NCI-H2196 (cell line): Measurements from ENCODE around the gene BCR.

Experiments
- DNase-seq: peaks from one replicate; lab custom pipeline; 2025; ENCODE audit not compliant: unreplicated experiment; lab: John Stamatoyannopoulos, UW

BCR gene

DNA sequence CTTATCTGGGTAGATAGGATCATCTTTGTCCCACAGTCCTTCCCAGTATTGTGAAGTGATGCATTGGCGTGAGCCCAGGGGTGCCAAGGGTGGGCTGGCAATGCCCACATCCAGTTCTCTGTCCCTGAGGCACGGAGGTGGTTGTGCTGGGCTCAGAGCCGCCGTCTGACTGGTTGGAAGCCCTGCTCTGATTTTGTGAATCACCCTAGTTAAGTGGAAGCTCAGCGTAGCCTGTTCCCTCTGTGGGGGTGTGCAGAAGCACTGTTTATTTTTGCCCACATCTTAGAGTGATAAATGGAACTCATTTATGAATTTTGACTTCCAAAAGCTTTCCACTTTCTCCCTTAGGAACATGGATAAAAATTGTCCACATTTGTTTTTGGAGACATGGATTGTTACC, 13.6 kb downstream of the BCR start:
- no peak for DNase-seq

DNA sequence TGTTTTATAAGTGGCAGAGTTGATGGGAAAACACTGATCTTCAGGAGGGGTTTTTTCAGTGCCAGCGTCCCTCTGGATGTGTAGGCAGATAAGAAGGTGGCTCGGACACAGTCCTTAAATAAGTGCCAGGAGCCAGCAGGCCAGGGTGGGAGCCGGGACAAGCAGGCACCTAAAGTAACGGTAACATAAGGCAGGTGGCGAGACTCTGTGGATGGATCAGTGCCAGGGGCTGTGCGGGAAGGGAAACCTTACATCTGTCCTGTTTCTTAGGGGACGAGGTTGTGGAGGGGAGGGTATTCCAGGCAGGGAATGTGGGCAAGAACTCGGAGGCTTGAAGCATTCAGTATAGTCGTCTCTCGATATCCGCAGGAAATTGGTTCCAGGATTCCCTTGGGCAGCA, 15.9 kb downstream of the BCR start:
- DNase-seq = no peak

DNA sequence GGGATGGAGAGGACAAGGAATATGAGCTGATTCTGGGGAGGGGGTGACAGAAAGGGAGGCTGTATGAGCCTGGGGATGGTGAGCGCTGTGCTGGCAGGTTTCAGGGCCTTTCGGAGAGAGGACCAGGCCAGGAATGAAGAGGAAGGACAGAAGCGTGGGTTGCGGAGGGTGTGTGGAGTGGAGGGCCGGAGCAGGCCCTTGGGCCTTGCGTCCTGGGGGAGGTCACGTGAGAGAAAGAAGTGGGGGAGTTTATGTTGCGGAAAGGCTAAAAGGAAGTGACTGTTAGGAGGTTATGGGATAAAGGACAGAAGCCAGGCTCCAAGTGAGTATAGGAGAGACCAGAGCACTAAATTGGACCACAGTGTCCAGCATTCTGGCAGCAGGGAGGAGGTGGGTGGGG, 17.5 kb downstream of the BCR start:
- no peak for DNase-seq

DNA sequence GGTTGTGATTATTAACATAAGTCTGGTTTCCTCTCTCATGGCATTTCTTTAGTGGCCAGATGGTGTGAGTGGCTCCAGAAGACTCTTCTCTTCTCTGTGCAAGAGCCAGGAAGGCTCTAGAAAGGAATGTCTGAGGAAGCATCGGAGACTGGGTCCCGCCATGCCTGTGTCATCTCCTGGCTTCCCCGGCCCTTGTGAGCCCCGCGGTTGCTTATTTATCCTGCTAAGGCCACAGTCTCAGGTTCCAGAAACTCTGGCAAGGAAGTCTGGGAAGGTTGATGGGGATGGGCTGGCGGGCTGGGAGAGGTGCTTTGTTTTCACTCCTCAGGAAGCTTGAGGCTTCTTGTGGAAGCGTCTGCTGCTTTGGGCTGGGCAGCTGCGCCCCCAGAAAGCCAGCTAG, 18.9 kb downstream of the BCR start:
- no peak for DNase-seq

DNA sequence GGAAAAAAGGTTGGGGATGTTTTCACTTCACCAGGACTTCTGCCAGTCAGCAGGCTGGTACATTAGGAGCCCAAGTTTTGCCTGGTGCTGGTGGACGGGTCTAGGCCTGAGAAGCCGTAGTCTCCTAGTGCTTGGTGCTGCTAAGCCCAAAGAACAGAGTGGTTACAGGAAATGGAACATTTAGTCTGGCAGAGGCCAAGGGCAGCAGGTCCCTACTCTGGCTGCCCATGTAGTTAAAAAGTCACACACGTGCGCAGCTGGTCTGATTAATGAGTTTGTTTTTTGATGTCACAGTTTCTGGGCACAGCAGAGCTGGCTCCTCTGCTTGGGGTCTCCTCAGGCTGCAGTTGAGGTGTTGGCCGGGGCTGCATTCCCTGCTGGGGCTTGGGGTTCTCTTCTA, 20.6 kb downstream of the BCR start:
- DNase-seq = no peak

DNA sequence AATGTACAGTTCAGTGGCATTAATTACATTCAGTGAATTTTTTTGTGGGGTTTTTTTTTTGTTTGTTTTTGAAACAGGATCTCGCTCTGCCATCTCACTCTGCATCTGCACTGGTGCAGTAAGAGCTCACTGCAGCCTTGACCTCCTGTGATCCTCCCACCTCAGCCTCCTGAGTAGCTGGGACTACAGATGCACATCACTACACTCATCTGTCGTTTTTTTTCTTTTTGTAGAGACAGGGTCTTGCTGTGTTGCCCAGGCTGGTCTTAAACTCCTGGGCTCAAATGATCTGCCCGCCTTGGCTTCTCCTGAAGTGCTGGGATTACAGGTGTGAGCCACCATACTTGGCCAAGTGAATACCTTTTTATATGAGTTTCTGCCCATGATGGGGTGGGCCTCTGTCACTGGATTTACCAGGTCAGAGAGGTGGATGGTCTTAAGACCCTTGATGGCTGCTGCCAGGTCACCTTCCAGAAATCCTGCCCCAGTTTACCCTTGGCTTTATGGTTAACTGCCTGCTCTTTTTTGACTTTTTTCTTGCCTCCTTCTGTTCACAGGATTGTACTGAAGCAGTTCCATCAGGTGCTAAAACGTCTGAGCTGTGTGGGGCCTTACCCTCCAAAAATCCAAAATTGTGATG, 22.6 kb downstream of the BCR start:
- no peak for DNase-seq

DNA sequence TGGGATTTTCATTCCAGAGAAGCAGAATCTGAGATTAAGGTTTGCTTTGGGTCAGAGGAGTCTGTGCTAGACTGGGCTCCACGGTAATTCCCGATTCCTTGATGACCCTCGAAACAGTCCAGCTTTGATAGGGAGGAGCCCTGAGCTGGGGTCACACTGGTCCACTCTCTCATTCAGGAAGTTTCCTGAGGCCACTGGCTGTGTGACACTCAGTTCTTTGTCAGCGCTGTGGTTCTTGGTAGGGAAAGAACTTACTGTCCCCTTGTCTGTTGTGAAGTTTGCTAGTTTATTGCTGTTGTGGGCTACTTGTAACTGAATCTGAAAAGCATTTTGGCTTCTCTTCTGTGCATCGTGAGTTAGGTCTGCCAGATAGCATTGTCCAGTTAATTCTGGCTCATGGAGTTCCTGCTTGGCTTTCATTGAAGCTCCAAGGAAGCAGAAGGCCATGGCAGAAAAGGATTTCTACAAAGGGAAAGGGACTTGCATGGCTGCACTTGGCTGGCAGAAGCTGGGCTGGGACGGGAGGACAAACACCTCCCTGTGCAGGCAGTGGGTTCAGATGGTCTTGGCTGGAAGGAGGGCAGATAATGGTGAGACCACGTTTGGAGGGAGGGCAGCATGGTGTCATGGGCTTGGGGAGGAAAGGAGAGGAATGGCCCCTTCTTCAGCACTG, 23.3 kb downstream of the BCR start:
- DNase-seq = no peak

DNA sequence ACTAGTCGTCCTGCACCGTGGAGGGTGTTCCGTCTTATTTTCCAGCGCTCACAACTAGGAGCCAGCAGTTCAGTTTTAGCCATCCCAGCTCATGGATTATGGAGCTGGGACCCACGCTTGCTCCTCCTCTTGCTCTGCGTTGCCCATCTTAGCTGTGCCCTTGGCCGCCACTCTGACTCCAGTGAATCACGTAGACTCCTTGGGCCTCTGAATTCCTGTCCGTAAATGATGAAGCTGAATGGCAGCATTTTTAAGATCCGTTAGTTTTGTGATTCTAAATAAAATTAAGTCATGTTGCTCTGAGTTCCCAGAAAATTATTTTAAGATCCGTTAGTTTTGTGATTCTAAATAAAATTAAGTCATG, 23.8 kb downstream of the BCR start:
- no peak for DNase-seq

DNA sequence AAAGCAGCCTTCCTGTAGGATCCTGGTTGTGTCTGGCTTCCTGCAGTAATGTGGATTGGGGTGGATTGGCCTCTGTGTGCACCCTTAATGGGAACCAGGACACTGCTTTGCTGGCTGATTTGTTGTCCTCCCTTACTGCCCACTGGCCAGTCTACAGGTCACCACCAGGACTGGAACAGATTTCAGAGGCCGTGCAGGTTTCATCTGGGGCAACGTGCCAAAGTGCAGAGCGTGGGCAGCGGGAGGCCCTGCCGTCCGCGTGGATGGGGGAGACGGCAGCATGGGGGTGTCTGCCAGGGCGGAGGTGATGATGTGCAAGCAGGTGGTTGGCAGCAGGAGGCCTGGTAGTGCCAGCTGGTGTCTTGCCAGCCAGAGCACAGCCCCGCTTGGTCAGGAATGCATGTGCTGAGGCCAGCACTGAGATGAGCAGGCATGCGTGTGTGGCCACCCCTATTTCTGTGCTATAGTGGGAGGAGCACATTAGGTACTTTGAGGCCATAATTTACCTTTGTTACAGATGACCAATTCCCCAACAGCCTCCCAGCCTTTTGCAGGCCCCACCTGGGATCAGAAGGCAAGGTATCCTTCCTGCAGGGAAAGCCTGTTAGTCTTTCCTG, 24.3 kb downstream of the BCR start:
- DNase-seq = peak; percentile 46

DNA sequence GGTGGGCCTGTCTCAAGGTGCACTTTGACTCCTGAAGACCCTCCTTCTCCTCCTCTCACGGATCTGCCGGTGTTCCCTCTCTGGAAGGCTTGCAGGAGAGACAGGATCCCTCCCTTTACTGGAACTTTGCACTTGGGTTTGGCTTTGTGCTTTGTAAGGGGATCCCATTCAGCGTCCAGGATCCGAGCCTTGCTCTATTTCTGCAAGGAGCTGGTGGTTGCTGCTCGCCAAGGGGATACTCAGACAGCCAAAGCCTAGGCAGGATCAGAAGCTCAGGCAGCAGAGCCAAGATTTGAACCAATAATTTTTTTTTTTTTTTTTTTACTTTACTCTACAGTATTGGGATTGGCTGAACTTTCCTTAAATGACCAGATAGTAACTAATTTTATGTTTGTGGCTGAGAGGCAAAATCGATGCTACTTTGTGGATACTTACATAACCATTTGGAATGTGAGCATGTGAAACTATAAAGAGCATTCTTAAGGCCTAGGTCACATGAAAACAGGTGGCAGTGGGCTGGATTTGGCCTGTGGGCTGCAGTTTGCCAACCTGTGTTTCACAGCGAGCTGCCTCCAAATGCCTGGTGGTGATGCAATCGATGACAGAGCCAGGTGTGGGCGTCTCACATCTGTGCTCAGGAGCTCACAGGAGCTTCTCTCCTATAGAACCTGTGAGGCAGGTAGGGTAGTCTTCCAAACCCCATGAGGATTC, 25.2 kb downstream of the BCR start:
- no peak for DNase-seq

DNA sequence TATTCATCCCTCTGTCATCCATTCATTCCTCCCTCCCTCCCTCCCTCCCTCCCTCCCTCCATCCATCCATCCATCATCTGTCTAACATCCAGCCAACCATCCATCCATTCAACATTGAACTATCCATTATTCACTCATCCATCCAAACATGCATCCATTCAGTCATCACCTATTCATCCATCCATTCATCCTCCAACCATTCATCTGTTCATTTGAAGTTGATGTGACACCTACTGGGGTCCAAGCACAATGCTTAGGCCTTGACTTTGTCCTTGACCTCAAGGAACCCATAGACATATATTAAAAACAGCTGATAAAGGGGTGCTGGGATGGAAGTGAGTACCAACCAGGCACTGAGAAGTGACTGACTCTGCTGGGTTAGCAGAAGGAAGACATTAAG, 26.6 kb downstream of the BCR start:
- DNase-seq = no peak

DNA sequence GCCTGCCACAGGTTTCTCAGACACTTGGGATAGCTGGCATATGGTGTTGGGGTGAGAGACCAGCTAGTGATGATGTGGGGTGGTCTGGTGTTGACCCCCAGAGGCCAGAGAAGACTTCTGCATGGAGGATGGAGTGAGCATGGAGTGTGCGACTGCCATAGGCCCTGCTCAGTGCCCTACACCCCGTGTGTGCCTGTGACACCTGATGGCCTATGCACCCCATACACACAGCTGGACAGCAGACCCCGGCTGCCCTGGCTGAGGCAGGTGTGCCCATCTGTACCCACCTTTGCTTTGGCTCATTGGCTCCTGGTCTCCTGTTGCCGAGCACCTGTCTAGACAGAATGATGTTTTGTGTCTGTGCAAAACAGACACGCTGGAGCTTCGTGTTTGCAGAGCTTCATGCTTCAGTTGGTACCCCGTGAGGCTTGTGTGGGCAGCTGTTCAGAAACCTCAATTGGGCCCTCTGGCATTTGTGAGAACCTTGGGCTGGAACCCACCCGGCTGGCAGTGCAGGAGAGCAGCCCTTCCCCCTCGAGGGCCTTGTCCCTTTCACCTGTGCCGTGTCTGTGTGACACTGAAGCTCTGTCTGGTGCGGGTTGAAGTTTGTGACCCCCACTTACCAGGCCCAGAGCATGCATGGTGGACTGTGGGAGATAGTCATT, 27.6 kb downstream of the BCR start:
- DNase-seq = peak; percentile 9

DNA sequence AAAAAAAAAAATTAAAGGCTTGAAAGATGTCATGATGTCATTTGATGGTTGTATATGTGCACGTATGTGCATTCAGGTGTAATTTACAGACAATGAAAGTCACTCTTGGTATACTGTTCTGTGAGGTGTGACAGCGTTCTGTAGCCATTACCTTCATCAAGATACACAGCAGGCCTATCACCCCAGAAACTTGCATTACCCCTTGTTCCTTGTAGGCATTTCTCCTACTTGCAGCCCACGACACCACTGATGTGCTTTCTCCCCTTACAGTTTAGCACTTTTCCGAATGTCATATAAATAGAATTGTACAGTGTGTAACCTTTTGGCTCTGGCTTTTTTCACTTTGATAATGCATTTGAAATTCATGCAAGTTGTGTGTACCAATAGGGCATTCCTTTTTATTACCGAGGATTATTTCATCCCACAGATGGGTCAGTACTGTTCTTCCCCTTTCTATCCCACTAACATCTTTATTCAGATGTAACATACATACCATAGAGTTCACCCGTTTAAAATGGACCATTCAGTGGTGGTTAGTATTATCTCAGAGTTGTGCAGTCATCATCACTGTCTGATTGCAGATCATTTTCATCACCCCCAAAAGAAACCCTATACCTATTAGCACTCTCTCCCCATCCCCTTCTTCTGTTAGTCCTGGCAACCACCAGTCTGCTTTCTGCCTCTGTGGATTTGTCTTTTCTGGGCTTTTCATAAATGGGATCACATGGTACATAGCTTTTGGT, 30.3 kb downstream of the BCR start:
- no peak for DNase-seq

DNA sequence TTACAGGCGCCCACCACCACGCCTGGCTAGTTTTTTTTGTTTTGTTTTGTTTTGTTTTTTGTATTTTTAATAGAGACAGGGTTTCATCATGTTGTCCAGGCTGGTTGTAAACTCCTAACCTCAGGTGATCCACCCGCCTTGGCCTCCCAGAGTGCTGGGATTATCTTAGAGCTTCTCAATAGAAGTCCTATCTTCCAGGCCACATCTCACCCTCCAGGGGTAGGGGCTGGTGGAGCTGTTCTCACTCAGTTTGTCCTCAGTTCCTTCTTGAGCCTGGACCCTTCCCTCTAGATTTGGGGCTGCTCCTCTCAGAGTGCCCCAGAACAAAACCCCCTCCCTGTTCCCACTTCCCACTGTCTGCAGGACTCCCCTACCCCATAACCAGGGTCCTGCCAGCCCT, 31.3 kb downstream of the BCR start:
- no peak for DNase-seq

DNA sequence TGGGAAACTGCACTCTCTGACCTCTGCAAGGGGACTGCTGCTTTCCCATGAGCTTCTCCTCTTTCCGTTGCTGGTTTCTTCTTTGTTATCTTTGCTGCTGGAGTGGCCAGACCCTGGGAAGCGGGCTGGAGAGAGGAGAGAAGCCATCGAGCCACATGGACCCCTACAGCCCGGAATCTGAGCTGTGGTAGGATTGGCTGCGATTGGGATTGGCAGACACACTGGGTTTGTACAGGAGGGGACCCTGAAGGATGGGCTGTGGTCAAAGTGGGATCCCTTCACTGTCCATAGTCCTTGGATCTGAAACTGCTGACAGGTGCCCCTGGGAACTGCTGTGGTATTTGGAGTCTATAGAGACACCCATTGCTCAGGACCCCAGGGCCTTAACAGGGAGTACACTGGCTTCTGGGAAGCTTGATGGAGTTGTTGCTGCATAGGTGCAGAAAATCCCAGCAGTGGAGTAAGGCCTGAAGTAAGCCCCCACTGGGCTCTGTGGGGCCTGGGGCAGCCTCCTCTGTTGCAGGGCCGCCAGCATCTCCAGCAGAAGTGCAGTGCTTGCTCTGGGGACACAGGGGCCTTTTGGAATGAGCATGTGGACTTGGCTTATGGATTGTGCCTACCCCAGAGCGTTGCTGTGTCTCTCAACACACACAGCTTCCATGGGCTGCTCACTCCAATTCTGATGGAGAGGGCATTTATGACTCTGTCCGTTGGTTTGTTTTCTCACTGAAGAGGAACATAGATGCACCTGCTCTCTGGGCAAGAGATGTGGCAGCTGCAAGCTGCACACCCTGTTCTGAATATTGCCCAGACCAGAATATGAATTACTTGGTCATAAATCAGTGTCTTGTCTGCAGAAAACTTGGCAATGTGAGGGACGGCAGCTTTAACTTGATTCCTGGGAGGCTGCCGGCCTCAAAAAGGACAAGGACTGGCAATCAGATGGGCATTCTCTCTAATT, 32.0 kb downstream of the BCR start:
- DNase-seq = peak; percentile 10

DNA sequence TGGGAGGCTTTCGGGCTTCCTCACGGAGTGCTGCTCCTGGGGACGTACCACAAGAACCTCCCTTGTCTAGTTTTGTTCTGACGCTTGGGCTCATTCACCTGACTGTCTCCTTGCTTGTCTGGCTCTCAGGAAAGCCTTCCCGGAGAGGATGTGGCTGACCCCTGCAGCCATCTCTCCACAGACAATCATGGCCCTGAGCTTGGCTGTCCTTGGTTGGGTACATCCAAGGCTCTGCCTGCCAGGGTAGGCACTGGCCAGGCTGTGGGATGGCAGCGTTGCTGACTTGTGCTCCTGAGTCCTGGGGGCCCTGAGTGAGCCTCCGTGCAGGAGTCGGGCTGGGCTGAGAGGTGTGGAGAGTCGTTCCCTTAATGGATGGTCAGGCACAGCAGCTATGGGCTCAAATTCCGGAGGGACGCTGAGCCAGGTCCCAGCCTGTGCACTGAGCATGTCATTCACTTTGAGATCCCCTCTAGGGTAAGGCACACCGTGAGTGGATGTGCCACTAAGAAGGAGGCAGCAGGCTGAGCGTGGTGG, 32.8 kb downstream of the BCR start:
- DNase-seq = no peak

DNA sequence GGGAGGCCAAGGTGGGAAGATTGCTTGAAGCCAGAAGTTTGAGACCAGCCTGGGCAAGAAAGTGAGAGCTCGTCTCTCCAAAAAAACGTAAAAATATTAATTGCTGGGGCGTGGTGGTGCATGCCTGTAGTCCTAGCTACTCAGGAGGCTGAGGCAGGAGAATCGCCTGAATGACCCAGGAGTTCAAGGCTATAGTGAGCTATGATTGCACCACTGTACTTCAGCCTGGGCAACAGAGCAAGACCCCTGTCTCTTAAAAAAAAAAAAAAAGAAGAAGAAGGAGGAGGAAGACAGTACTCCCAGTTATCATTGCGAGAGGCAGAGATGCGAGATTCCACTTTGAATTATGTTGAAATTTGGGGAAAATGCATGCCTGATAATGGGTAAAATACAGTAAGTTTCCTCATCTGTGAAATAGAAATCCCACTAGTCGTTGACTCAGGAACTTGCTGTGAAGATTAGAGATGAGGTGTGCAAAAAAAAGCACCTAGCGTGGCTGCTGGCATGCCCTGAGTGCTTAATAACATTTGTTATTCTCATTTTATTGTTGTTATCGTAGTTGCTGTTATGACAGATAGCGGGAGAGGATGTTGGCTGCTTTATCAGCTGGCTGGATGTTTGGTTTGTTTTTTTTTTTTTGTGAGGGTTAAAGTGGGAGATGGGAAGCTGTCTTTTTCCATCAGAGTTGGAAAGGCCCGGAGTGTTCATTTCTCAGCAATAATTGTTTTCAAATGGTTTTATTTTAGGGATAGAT, 33.4 kb downstream of the BCR start:
- DNase-seq = no peak

DNA sequence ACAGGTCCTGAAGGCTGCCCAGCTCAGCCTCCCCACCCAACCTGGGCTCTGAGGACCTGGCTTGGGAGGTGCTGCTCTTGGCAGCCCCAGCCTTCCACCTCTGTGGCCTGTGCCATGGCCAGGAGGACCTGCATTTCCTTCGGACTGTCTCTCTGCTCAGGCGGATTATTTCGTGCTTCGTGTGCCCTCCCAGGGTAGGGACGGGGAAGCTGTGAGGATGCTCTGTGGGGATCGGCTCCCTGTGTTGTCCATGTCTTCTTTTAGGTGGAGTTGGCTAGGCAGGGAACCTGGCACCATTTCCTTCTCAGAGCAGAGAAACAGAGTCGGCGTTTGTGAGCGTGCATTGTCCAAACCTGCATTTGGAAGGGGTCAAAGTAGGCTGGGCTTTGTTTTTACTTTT, 34.1 kb downstream of the BCR start:
- DNase-seq = no peak
